ENCODE results near the gene FAM193B.

GRCh38 chr5:177491983-177492746, 62.2 kb downstream of the FAM193B start:
- TF ChIP-seq CTCF (IDR thresholded peaks at IDR 0.05) (no peak), POLR2A (IDR thresholded peaks at IDR 0.05) (no peak), EP300 (IDR thresholded peaks at IDR 0.05) (no peak)

All from sigmoid colon (tissue), 4 donors.